NB4 (cell line): ENCODE measurements around the gene ARHGAP22.

ENCODE experiments used
- DNase-seq: peaks from one replicate; pipeline ENCODE4 v3.0.0; 2010; ENCODE audit warnings: low read depth
- H3K4me3 ChIP-seq: one replicate; pipeline ENCODE4 v1.5.1; 2011; ENCODE audit warnings: mild to moderate bottlenecking, low read depth, low read length, moderate library complexity
- CTCF ChIP-seq: IDR thresholded peaks from one replicate; pipeline ENCODE4 v1.5.1; 2012; ENCODE audit warnings: low read depth, low read length
- MAX ChIP-seq: IDR thresholded peaks from 2 replicates; pipeline ENCODE4 v1.6.1; 2011; ENCODE audit warnings: low read depth, low read length
- MYC ChIP-seq: IDR thresholded peaks from 2 replicates; pipeline ENCODE4 v1.6.1; 2011; ENCODE audit warnings: low read depth, low read length
- POLR2A ChIP-seq: IDR thresholded peaks from 2 replicates; pipeline ENCODE4 v1.6.1; 2011; ENCODE audit warnings: mild to moderate bottlenecking; ENCODE audit not compliant: insufficient read length; ENCODE audit errors: extremely low read depth

ARHGAP22 gene

GRCh38 chr10:48505394-48506112 is 99.3 kb downstream of the ARHGAP22 start:
- H3K4me3 ChIP-seq = no peak overlapping the region
- TF ChIP-seq MAX (0 out of 2 replicates have a peak, but pooled peaks have one; percentile 3), POLR2A (no peak), MYC (no peak), CTCF (no peak)
- DNase-seq = peak; percentile 52

GRCh38 chr10:48504141-48504885 is 100.6 kb downstream of the ARHGAP22 start:
- TF ChIP-seq MYC (no peak), MAX (no peak), POLR2A (no peak), CTCF (no peak)
- no peak for DNase-seq

GRCh38 chr10:48503293-48503911 is 101.5 kb downstream of the ARHGAP22 start:
- no peak for TF ChIP-seq MYC
- no peak for TF ChIP-seq POLR2A
- TF ChIP-seq MAX = no peak
- TF ChIP-seq CTCF = no peak
- no peak for DNase-seq

More at GRCh38 chr10:48504141-48504885, 100.6 kb downstream of the ARHGAP22 start:
- H3K4me3 ChIP-seq = no peak overlapping the region

GRCh38 chr10:48502791-48503190 is 102.1 kb downstream of the ARHGAP22 start:
- no peak for TF ChIP-seq MYC
- TF ChIP-seq CTCF = no peak
- no peak for TF ChIP-seq POLR2A
- no peak for TF ChIP-seq MAX
- H3K4me3 ChIP-seq = no peak overlapping the region
- no peak for DNase-seq

More at GRCh38 chr10:48503293-48503911, 101.5 kb downstream of the ARHGAP22 start:
- H3K4me3 ChIP-seq = no peak overlapping the region

- DNase-seq = no peak
- TF ChIP-seq POLR2A (no peak), MAX (no peak), CTCF (no peak), MYC (no peak)
- H3K4me3 ChIP-seq = no peak overlapping the region
These were observed 102.8 kb downstream of the ARHGAP22 start for GRCh38 chr10:48501787-48502771.
